ENCODE data around the gene PEF1.

Gene PEF1

GRCh38 chr1:31651089-31651420 is 6.4 kb upstream of the PEF1 start:
- Histone ChIP-seq H3K36me3 (ENCODE audit: control insufficient read depth, insufficient read depth, low read length) (no peaks in the 10 kb centered on the region), H3K4me1 (ENCODE audit: control insufficient read depth, insufficient read depth, low read length) (no peaks in the 10 kb centered on the region), H3K4me3 (ENCODE audit: low read depth, low read length) (no peak overlapping the region), H3K27me3 (ENCODE audit: control insufficient read depth, insufficient read depth, low read length) (no peaks in the 10 kb centered on the region), H3K9me3 (ENCODE audit: control insufficient read depth, insufficient read depth, low read length) (no peaks in the 10 kb centered on the region), H3K9ac (ENCODE audit: low read depth, low read length) (no peak overlapping the region)

DNA sequence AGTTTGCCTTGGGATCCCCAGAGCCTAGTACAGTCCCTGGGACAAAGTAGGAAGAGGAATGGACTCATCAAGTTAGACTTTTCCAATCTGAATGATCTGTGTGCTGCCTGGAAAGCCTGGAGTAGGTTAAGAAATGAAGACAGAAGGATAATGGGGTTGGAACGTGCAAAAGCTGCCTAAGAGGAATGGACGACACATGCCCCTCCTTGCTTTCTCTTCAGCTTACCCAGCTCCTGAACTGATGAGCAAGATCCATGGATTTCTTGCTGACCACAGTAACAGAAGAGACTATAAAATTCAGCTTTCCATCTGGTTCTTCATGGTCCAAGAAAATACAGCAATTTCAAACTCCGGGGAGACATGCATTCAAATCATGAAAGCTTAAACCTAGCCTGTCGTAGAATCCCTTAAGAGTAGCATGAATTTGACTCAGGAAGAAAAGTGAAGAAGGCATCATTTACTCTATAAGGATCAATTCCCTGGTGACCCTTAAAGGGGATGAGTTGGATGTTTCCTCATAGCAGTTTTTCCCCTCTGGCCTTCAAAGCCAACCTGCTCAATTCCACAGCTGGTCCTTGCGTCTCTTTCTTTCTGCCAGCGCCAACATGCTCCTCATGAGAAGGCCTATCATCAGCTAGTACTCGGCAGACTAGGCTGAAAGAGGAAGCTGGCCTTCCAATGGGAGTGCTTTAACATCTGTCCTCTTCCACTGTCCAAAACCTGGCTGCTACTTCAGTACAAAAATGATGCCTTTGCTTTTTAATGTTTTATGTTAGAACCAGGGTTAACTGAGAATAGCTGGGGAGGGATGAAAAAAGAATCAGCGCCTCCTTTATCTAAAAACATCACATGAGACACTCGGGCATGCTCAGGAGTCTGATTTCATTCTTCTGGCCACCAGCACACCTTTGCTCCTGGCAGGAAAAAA is 5.7 kb upstream of the PEF1 start:
- H3K36me3 ChIP-seq (ENCODE audit: control insufficient read depth, insufficient read depth, low read length) = no peaks in the 10 kb centered on the region
- H3K4me1 ChIP-seq (ENCODE audit: control insufficient read depth, insufficient read depth, low read length) = no peaks in the 10 kb centered on the region
- no peak overlapping the region for H3K4me3 ChIP-seq (ENCODE audit: low read depth, low read length)
- H3K9ac ChIP-seq (ENCODE audit: low read depth, low read length) = no peak overlapping the region
- H3K27me3 ChIP-seq (ENCODE audit: control insufficient read depth, insufficient read depth, low read length) = no peaks in the 10 kb centered on the region
- no peaks in the 10 kb centered on the region for H3K9me3 ChIP-seq (ENCODE audit: control insufficient read depth, insufficient read depth, low read length)

DNA sequence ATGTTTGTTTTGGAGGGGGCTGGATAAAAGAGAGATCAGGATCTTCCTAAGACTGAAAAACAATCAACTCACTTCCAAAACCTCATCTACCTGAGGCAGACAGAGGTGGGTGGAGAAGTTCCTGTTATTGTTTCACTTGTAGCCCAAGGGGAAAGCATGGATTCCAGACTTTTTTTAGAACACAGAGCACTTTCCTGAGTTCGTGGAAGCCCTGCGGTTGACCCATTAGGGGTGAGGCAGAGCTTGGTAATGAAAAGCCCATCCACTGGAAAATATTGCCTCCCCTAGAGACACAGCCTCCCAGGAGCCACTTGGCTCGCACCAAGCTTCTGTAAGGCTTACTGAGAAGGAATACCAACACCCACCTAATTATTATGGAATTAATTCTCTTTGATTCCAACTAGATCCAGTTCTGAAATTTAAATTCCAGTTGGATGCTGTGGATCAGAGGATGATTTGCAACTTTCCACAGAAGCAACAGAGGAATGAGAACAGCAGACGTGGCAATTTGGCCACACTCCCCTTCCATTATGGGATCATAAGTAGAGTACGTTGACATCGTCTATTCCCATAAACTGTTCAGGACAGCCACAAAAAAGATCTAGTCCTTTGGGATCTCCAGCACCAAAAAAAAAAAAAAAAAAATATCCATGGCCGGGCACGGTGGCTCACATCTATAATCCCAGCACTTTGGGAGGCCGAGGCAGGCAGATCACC is 4.1 kb upstream of the PEF1 start:
- no peaks in the 10 kb centered on the region for H3K27me3 ChIP-seq (ENCODE audit: control insufficient read depth, insufficient read depth, low read length)
- H3K9ac ChIP-seq (ENCODE audit: low read depth, low read length) = no peak overlapping the region
- no peak overlapping the region for H3K4me3 ChIP-seq (ENCODE audit: low read depth, low read length)
- H3K36me3 ChIP-seq (ENCODE audit: control insufficient read depth, insufficient read depth, low read length) = no peaks in the 10 kb centered on the region
- H3K4me1 ChIP-seq (ENCODE audit: control insufficient read depth, insufficient read depth, low read length) = no peaks in the 10 kb centered on the region
- no peaks in the 10 kb centered on the region for H3K9me3 ChIP-seq (ENCODE audit: control insufficient read depth, insufficient read depth, low read length)

- no peaks in the 10 kb centered on the region for H3K36me3 ChIP-seq (ENCODE audit: control insufficient read depth, insufficient read depth, low read length)
- H3K4me3 ChIP-seq (ENCODE audit: low read depth, low read length) = no peak overlapping the region
- no peaks in the 10 kb centered on the region for H3K9me3 ChIP-seq (ENCODE audit: control insufficient read depth, insufficient read depth, low read length)
- no peaks in the 10 kb centered on the region for H3K4me1 ChIP-seq (ENCODE audit: control insufficient read depth, insufficient read depth, low read length)
- no peak overlapping the region for H3K9ac ChIP-seq (ENCODE audit: low read depth, low read length)
- no peaks in the 10 kb centered on the region for H3K27me3 ChIP-seq (ENCODE audit: control insufficient read depth, insufficient read depth, low read length)
Observed at GRCh38 chr1:31648190-31648589, 3.5 kb upstream of the PEF1 start.

DNA sequence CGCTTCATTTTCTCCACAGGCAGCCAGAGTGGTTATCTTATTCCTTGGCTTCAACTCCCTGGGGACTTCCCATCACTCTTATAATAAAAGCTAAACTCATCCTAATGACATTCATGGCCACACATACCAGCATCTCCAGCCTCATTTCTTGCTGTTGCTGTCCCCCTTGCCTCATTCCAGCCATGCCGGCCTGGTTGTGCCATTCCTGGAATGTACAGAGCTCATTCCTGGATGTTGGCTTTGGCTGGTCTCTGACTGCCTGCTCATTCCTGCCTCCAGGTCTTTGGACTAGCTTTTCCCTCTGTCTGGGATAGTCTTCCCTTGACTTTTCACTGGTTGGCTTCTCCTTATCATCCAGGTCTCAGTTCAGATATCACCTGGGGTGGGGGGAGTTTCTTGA is 2.4 kb upstream of the PEF1 start:
- H3K27me3 ChIP-seq (ENCODE audit: control insufficient read depth, insufficient read depth, low read length) = no peaks in the 10 kb centered on the region
- no peaks in the 10 kb centered on the region for H3K36me3 ChIP-seq (ENCODE audit: control insufficient read depth, insufficient read depth, low read length)
- H3K9ac ChIP-seq (ENCODE audit: low read depth, low read length) = no peak overlapping the region
- no peaks in the 10 kb centered on the region for H3K4me1 ChIP-seq (ENCODE audit: control insufficient read depth, insufficient read depth, low read length)
- no peaks in the 10 kb centered on the region for H3K9me3 ChIP-seq (ENCODE audit: control insufficient read depth, insufficient read depth, low read length)
- no peak overlapping the region for H3K4me3 ChIP-seq (ENCODE audit: low read depth, low read length)

GRCh38 chr1:31646259-31646960 is 1.7 kb upstream of the PEF1 start:
- H3K9me3 ChIP-seq (ENCODE audit: control insufficient read depth, insufficient read depth, low read length) = no peaks in the 10 kb centered on the region
- no peaks in the 10 kb centered on the region for H3K36me3 ChIP-seq (ENCODE audit: control insufficient read depth, insufficient read depth, low read length)
- H3K4me1 ChIP-seq (ENCODE audit: control insufficient read depth, insufficient read depth, low read length) = no peaks in the 10 kb centered on the region
- no peak overlapping the region for H3K9ac ChIP-seq (ENCODE audit: low read depth, low read length)
- no peaks in the 10 kb centered on the region for H3K27me3 ChIP-seq (ENCODE audit: control insufficient read depth, insufficient read depth, low read length)
- no peak overlapping the region for H3K4me3 ChIP-seq (ENCODE audit: low read depth, low read length)

DNA sequence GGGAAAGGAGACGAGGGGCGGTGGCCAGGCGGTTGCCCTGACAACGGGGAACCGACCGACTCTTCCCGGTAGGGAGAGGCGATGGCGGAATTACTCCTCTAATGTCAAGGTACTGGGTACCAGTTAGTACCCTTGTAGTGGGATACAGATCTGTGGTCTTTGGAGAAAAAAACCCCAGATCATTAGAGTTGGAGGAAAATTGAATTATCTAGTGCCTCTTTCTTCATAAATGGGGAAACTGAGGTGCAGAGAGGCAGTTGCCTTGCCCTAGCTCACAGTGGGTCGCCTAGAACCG is 545 bp upstream of the PEF1 start:
- peak overlapping the region; percentile 93 for H3K4me3 ChIP-seq (ENCODE audit: low read depth, low read length)
- no peaks in the 10 kb centered on the region for H3K27me3 ChIP-seq (ENCODE audit: control insufficient read depth, insufficient read depth, low read length)
- no peaks in the 10 kb centered on the region for H3K36me3 ChIP-seq (ENCODE audit: control insufficient read depth, insufficient read depth, low read length)
- peak overlapping the region; percentile 84 for H3K9ac ChIP-seq (ENCODE audit: low read depth, low read length)
- no peaks in the 10 kb centered on the region for H3K9me3 ChIP-seq (ENCODE audit: control insufficient read depth, insufficient read depth, low read length)
- no peaks in the 10 kb centered on the region for H3K4me1 ChIP-seq (ENCODE audit: control insufficient read depth, insufficient read depth, low read length)

DNA sequence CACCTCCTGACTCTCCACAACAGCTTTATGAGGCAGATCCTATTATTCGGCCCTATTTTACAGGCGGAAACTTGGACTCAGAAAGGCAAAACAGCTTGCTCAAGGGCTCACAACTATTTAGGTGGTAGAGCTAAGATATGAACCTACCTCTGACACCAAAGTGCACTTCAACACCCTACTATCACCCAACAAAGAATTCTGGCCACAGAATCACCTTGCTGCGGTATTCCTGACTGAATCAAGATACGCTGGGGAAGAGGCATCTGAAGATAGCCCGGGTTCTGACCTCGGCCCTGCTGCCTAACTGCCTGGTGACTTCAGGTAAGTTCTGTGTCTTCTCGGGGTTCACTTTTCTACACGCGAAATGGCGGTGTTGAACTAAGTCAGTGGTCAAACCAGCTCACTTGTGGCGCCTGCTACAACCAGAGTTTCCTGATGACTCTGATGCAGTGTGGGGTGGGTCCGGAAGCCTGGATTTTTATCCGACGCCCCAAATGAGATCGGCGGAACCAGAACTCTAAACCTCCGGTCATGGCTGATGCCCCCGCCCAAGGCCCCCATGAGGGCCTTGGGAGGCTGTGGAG is 608 bp downstream of the PEF1 start:
- peak overlapping the region; percentile 97 for H3K9ac ChIP-seq (ENCODE audit: low read depth, low read length)
- H3K9me3 ChIP-seq (ENCODE audit: control insufficient read depth, insufficient read depth, low read length) = no peaks in the 10 kb centered on the region

GRCh38 chr1:31642897-31643296 is 1.8 kb downstream of the PEF1 start:
- no peaks in the 10 kb centered on the region for H3K36me3 ChIP-seq (ENCODE audit: control insufficient read depth, insufficient read depth, low read length)

More for the DNA sequence above, 608 bp downstream of the PEF1 start:
- H3K4me3 ChIP-seq (ENCODE audit: low read depth, low read length) = peak overlapping the region; percentile 93
- H3K36me3 ChIP-seq (ENCODE audit: control insufficient read depth, insufficient read depth, low read length) = no peaks in the 10 kb centered on the region
- no peaks in the 10 kb centered on the region for H3K4me1 ChIP-seq (ENCODE audit: control insufficient read depth, insufficient read depth, low read length)
- H3K27me3 ChIP-seq (ENCODE audit: control insufficient read depth, insufficient read depth, low read length) = no peaks in the 10 kb centered on the region

GRCh38 chr1:31642366-31642765 is 2.3 kb downstream of the PEF1 start:
- Histone ChIP-seq H3K9ac (ENCODE audit: low read depth, low read length) (no peak overlapping the region), H3K4me1 (ENCODE audit: control insufficient read depth, insufficient read depth, low read length) (no peaks in the 10 kb centered on the region), H3K27me3 (ENCODE audit: control insufficient read depth, insufficient read depth, low read length) (no peaks in the 10 kb centered on the region), H3K9me3 (ENCODE audit: control insufficient read depth, insufficient read depth, low read length) (no peaks in the 10 kb centered on the region), H3K36me3 (ENCODE audit: control insufficient read depth, insufficient read depth, low read length) (no peaks in the 10 kb centered on the region), H3K4me3 (ENCODE audit: low read depth, low read length) (no peak overlapping the region)

More at GRCh38 chr1:31642897-31643296, 1.8 kb downstream of the PEF1 start:
- H3K9ac ChIP-seq (ENCODE audit: low read depth, low read length) = no peak overlapping the region
- no peaks in the 10 kb centered on the region for H3K4me1 ChIP-seq (ENCODE audit: control insufficient read depth, insufficient read depth, low read length)
- no peaks in the 10 kb centered on the region for H3K9me3 ChIP-seq (ENCODE audit: control insufficient read depth, insufficient read depth, low read length)
- H3K27me3 ChIP-seq (ENCODE audit: control insufficient read depth, insufficient read depth, low read length) = no peaks in the 10 kb centered on the region
- no peak overlapping the region for H3K4me3 ChIP-seq (ENCODE audit: low read depth, low read length)

DNA sequence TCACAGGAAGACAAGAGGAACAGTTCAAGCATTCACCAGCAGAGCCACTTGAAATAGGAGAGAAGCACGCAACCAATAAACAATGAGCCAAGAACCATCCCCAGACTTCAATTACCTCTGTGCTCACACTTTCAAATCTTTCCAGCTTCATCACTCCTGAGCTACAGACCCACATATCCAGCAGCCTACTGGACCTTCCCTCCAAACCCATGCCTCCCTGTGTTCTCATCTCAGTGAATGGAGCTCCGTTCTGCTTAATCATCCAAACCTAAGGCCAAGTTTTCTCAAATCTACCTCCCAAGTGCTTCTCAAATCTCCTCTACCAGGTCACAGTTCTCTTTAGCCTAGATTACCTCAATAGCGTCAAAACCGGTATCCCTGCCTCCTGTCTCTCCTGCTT is 3.7 kb downstream of the PEF1 start:
- H3K9ac ChIP-seq (ENCODE audit: low read depth, low read length) = no peak overlapping the region
- no peaks in the 10 kb centered on the region for H3K4me1 ChIP-seq (ENCODE audit: control insufficient read depth, insufficient read depth, low read length)
- no peaks in the 10 kb centered on the region for H3K27me3 ChIP-seq (ENCODE audit: control insufficient read depth, insufficient read depth, low read length)
- no peak overlapping the region for H3K4me3 ChIP-seq (ENCODE audit: low read depth, low read length)
- H3K36me3 ChIP-seq (ENCODE audit: control insufficient read depth, insufficient read depth, low read length) = no peaks in the 10 kb centered on the region
- no peaks in the 10 kb centered on the region for H3K9me3 ChIP-seq (ENCODE audit: control insufficient read depth, insufficient read depth, low read length)
